Neural progenitor cell (in vitro differentiated cells): Measurements from ENCODE around the gene PPP1R3A. TPM values are rescaled to one million over a fixed set of nuclear protein-coding genes. Genes with fewer than 3 reads are reported as not detected.

ENCODE experiments used
- DNase-seq: peaks from one replicate; pipeline ENCODE4 v3.0.0-alpha.2; 2016; ENCODE audit warnings: low spot score
- H2AFZ ChIP-seq: fragments of 200-600 bp; sonication (generic); replicated peaks from 2 replicates; pipeline ENCODE4 v1.6.1; 2016; ENCODE audit warnings: antibody characterized with exemption
- H3F3A ChIP-seq: fragments of 200-600 bp; sonication (generic); 2 replicates; pipeline ENCODE4 v1.6.1; 2016; ENCODE audit warnings: antibody characterized with exemption, low read depth
- H3K27ac ChIP-seq: fragments of 200-600 bp; sonication (generic); 2 replicates; pipeline ENCODE4 v1.5.1; 2016; ENCODE audit warnings: mild to moderate bottlenecking
- H3K27me3 ChIP-seq: fragments of 200-600 bp; sonication (generic); 2 replicates; pipeline ENCODE4 v1.6.1; 2016; ENCODE audit warnings: mild to moderate bottlenecking, moderate library complexity
- H3K36me3 ChIP-seq: fragments of 200-600 bp; sonication (generic); 2 replicates; pipeline ENCODE4 v1.5.1; 2016
- H3K4me1 ChIP-seq: fragments of 200-600 bp; sonication (generic); 2 replicates; pipeline ENCODE4 v1.6.1; 2016; ENCODE audit warnings: mixed run types
- H3K4me2 ChIP-seq: fragments of 200-600 bp; sonication (generic); 2 replicates; pipeline ENCODE4 v1.6.1; 2016
- H3K4me3 ChIP-seq: fragments of 200-600 bp; sonication (generic); 2 replicates; pipeline ENCODE4 v1.5.1; 2016
- H3K79me2 ChIP-seq: fragments of 200-600 bp; sonication (generic); 2 replicates; pipeline ENCODE4 v1.6.1; 2016; ENCODE audit warnings: low read depth
- H3K9ac ChIP-seq: fragments of 200-600 bp; sonication (generic); 2 replicates; pipeline ENCODE4 v1.6.1; 2016
- H3K9me3 ChIP-seq: fragments of 200-600 bp; sonication (generic); 2 replicates; pipeline ENCODE4 v1.5.1; 2016; ENCODE audit warnings: low read depth
- H4K20me1 ChIP-seq: fragments of 200-600 bp; sonication (generic); 2 replicates; pipeline ENCODE4 v1.6.1; 2016; ENCODE audit warnings: low read depth
- H3K27ac Mint-ChIP-seq: 3 replicates; pipeline ENCODE4 v1.8.0; 2021; ENCODE audit warnings: mixed read lengths
- H3K27me3 Mint-ChIP-seq: 2 replicates; pipeline ENCODE4 v1.8.0; 2022; ENCODE audit warnings: low read depth, mild to moderate bottlenecking, inconsistent platforms, moderate library complexity, mixed read lengths; ENCODE audit not compliant: insufficient read depth
- H3K36me3 Mint-ChIP-seq: 3 replicates; pipeline ENCODE4 v1.8.0; 2021; ENCODE audit warnings: mixed read lengths
- H3K4me1 Mint-ChIP-seq: 3 replicates; pipeline ENCODE4 v1.8.0; 2021; ENCODE audit warnings: mixed read lengths
- H3K4me3 Mint-ChIP-seq: 3 replicates; pipeline ENCODE4 v1.8.0; 2021; ENCODE audit warnings: mild to moderate bottlenecking, moderate library complexity, mixed read lengths
- H3K9me3 Mint-ChIP-seq: 3 replicates; pipeline ENCODE4 v1.8.0; 2020; ENCODE audit warnings: mixed read lengths
- EZH2 ChIP-seq: fragments of 200-600 bp; sonication (generic); IDR thresholded peaks from 2 replicates; pipeline ENCODE4 v1.6.1; 2017; ENCODE audit warnings: antibody characterized with exemption, mild to moderate bottlenecking, moderate library complexity
- EZH2phosphoT487 ChIP-seq: fragments of 200-600 bp; sonication (generic); IDR thresholded peaks from 2 replicates; pipeline ENCODE4 v1.6.1; 2017; ENCODE audit warnings: antibody characterized with exemption
- total RNA-seq: library from RNA; depleted of rRNA; stranded (reverse); fragments of >200 nt; gene quantifications from 2 replicates; pipeline ENCODE4 v1.2.3, GENCODE V29; 2015; ENCODE audit warnings: low replicate concordance
- TF ChIP-seq, protein P1 (sequence below): fragments of 200-600 bp; sonication (generic); IDR thresholded peaks from 2 replicates; pipeline ENCODE4 v1.5.1; 2017; ENCODE audit warnings: antibody characterized with exemption, mild to moderate bottlenecking

Gene PPP1R3A, protein sequence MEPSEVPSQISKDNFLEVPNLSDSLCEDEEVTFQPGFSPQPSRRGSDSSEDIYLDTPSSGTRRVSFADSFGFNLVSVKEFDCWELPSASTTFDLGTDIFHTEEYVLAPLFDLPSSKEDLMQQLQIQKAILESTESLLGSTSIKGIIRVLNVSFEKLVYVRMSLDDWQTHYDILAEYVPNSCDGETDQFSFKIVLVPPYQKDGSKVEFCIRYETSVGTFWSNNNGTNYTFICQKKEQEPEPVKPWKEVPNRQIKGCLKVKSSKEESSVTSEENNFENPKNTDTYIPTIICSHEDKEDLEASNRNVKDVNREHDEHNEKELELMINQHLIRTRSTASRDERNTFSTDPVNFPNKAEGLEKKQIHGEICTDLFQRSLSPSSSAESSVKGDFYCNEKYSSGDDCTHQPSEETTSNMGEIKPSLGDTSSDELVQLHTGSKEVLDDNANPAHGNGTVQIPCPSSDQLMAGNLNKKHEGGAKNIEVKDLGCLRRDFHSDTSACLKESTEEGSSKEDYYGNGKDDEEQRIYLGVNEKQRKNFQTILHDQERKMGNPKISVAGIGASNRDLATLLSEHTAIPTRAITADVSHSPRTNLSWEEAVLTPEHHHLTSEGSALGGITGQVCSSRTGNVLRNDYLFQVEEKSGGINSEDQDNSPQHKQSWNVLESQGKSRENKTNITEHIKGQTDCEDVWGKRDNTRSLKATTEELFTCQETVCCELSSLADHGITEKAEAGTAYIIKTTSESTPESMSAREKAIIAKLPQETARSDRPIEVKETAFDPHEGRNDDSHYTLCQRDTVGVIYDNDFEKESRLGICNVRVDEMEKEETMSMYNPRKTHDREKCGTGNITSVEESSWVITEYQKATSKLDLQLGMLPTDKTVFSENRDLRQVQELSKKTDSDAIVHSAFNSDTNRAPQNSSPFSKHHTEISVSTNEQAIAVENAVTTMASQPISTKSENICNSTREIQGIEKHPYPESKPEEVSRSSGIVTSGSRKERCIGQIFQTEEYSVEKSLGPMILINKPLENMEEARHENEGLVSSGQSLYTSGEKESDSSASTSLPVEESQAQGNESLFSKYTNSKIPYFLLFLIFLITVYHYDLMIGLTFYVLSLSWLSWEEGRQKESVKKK
- not detected in 2 replicates for total RNA-seq

DNA sequence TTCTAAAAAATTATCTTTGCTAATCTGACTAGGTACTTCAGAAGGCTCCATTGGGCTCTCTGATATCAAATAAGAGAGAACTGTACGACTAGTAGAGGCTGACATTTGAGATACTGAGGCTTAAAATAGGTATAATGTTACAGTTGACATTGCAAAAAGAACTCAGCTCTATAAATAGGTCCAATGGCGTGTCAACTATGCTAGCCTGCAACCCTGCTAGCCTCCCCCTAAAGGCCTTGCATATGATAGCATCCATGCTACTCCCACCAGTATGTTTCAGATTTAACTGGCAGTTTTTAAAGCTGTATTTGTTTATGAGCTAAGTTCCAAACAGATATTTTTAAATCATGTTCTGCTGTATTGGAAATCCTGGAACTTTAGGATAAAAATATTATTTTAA lies at the start of gene PPP1R3A:
Gene PPP1R3A, minus strand, starts transcription at position 64 of the 400 bp plus-strand sequence. Its CDS starts 13 bp downstream, at position 51.
- no peak within 1 kb of the TSS for H3K27ac ChIP-seq

DNA sequence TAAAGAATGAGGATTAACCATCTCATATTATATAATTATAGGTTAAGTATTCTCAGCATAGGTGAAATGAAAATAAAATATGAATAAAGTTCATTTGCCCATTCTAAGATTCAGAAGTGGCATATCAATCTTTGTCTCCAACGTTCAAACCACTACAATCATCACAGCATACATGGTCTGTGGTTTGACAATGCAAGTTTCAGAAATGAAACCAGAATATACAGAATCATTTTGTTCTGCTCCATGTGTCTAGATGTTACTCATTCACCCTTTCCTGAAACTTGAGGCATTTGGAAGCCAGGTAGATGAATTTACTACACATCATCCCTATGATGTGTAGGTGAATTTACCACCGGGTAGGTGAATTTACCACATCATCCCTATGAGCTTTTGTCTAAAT lies 44.5 kb upstream of the PPP1R3A start:
- Histone ChIP-seq H2AFZ (no peak overlapping the region), H4K20me1 (no peaks in the 10 kb centered on the region), H3K9ac (no peak overlapping the region), H3K36me3 (no peaks in the 10 kb centered on the region), H3K4me3 (no peak overlapping the region), H3K4me2 (no peak overlapping the region), H3K4me1 (no peaks in the 10 kb centered on the region), H3K27ac (no peak overlapping the region), H3K79me2 (no peaks in the 10 kb centered on the region), H3K9me3 (no peaks in the 10 kb centered on the region), H3F3A (no peaks in the 10 kb centered on the region), H3K27me3 (no peaks in the 10 kb centered on the region)
- Mint-ChIP-seq H3K27me3 (peaks cover 2% of the 10 kb centered on the region), H3K36me3 (no peaks in the 10 kb centered on the region), H3K27ac (no peak overlapping the region), H3K9me3 (peaks cover 1% of the 10 kb centered on the region), H3K4me3 (no peak overlapping the region), H3K4me1 (no peaks in the 10 kb centered on the region)
- no peak for DNase-seq
- TF ChIP-seq EZH2 (no peak), EZH2phosphoT487 (no peak)
- TF ChIP-seq, protein P1, sequence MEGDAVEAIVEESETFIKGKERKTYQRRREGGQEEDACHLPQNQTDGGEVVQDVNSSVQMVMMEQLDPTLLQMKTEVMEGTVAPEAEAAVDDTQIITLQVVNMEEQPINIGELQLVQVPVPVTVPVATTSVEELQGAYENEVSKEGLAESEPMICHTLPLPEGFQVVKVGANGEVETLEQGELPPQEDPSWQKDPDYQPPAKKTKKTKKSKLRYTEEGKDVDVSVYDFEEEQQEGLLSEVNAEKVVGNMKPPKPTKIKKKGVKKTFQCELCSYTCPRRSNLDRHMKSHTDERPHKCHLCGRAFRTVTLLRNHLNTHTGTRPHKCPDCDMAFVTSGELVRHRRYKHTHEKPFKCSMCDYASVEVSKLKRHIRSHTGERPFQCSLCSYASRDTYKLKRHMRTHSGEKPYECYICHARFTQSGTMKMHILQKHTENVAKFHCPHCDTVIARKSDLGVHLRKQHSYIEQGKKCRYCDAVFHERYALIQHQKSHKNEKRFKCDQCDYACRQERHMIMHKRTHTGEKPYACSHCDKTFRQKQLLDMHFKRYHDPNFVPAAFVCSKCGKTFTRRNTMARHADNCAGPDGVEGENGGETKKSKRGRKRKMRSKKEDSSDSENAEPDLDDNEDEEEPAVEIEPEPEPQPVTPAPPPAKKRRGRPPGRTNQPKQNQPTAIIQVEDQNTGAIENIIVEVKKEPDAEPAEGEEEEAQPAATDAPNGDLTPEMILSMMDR, result no peak

More for the DNA sequence above, at the start of gene PPP1R3A:
- H3K79me2 ChIP-seq, result no peaks in the 10 kb centered on the region
- H3K9ac ChIP-seq, result no peak within 1 kb of the TSS
- no peaks in the 10 kb centered on the region for H3F3A ChIP-seq
- H3K9me3 Mint-ChIP-seq, result no peaks in the 10 kb centered on the region
- no peaks in the 10 kb centered on the region for H3K36me3 ChIP-seq
- no peaks in the 10 kb centered on the region for H3K9me3 ChIP-seq
- H3K4me3 Mint-ChIP-seq, result no peak within 1 kb of the TSS
- TF ChIP-seq EZH2, result no peak
- TF ChIP-seq EZH2phosphoT487, result no peak
- TF ChIP-seq, protein P1, result peak; percentile 15
- H3K4me2 ChIP-seq, result no peak within 1 kb of the TSS
- no peaks in the 10 kb centered on the region for H3K27me3 Mint-ChIP-seq
- no peaks in the 10 kb centered on the region for H3K36me3 Mint-ChIP-seq
- no peaks in the 10 kb centered on the region for H4K20me1 ChIP-seq
- H3K4me3 ChIP-seq, result no peak within 1 kb of the TSS
- no peak within 1 kb of the TSS for H2AFZ ChIP-seq
- DNase-seq, result no peak
- H3K27ac Mint-ChIP-seq, result no peak within 1 kb of the TSS
- no peaks in the 10 kb centered on the region for H3K4me1 Mint-ChIP-seq
- no peaks in the 10 kb centered on the region for H3K4me1 ChIP-seq
- no peaks in the 10 kb centered on the region for H3K27me3 ChIP-seq

DNA sequence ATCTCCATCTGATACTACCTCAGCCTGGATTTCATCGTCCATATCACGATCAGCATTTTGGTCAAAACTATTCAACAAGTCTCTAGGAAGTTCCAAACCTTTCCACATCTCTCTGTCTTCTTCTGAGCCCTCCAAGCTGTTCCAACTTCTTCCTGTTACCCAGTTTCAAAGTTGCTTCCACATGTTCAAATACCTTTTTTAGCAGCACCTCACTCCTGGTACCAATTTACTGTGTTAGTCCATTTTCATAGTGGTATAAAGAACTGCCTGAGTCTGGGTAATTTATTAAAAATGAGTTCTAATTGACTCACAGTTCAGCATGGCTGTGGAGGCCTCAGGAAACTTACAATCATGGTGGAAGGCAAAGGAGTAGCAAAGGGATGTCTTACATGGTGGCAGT lies 41.1 kb upstream of the PPP1R3A start:
- no peaks in the 10 kb centered on the region for H3K27me3 ChIP-seq
- H3K4me2 ChIP-seq, result no peak overlapping the region
- no peak overlapping the region for H3K4me3 ChIP-seq
- H3K27ac ChIP-seq, result no peak overlapping the region
- no peaks in the 10 kb centered on the region for H3K4me1 Mint-ChIP-seq
- no peak overlapping the region for H2AFZ ChIP-seq
- no peaks in the 10 kb centered on the region for H3F3A ChIP-seq
- H3K27ac Mint-ChIP-seq, result no peak overlapping the region
- H3K9me3 ChIP-seq, result no peaks in the 10 kb centered on the region
- peaks cover 2% of the 10 kb centered on the region for H3K27me3 Mint-ChIP-seq
- no peak for DNase-seq
- H3K9ac ChIP-seq, result no peak overlapping the region
- no peak overlapping the region for H3K4me3 Mint-ChIP-seq
- H3K4me1 ChIP-seq, result no peaks in the 10 kb centered on the region
- H3K9me3 Mint-ChIP-seq, result peaks cover 2% of the 10 kb centered on the region
- no peaks in the 10 kb centered on the region for H3K79me2 ChIP-seq
- TF ChIP-seq EZH2 (no peak), EZH2phosphoT487 (no peak)
- TF ChIP-seq, protein P1, result no peak
- no peaks in the 10 kb centered on the region for H3K36me3 Mint-ChIP-seq
- H3K36me3 ChIP-seq, result no peaks in the 10 kb centered on the region
- H4K20me1 ChIP-seq, result no peaks in the 10 kb centered on the region
